ENCODE results near the gene JADE1.

DNA sequence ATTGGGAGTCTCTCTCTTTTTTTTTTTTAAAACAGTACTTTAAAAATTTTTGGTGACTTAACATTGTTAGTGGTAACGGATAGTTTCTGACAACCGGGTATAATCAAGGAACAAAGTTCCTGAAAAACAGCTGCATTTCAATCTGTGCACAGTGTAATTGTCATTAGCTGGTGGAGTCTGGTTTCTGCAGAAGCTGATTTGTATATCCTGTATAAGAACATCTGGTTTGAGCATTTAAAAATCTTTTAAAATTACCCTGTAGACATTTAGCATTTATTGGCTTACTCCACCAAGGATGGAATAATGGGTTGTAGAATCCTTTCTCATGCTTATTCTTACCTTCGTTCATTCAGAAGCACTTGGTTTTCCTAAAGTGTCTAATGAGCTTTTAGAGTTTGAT, 11.2 kb downstream of the JADE1 start:
- TF ChIP-seq, protein P1, sequence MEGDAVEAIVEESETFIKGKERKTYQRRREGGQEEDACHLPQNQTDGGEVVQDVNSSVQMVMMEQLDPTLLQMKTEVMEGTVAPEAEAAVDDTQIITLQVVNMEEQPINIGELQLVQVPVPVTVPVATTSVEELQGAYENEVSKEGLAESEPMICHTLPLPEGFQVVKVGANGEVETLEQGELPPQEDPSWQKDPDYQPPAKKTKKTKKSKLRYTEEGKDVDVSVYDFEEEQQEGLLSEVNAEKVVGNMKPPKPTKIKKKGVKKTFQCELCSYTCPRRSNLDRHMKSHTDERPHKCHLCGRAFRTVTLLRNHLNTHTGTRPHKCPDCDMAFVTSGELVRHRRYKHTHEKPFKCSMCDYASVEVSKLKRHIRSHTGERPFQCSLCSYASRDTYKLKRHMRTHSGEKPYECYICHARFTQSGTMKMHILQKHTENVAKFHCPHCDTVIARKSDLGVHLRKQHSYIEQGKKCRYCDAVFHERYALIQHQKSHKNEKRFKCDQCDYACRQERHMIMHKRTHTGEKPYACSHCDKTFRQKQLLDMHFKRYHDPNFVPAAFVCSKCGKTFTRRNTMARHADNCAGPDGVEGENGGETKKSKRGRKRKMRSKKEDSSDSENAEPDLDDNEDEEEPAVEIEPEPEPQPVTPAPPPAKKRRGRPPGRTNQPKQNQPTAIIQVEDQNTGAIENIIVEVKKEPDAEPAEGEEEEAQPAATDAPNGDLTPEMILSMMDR (IDR thresholded peaks at IDR 0.05): no peak
- TF ChIP-seq POLR2AphosphoS5 (IDR thresholded peaks at IDR 0.05) (no peak), POLR2A (IDR thresholded peaks at IDR 0.05) (no peak), EP300 (IDR thresholded peaks at IDR 0.05) (no peak)

Measured in suprapubic skin (tissue), 4 donors.